B cell (primary cell): Measurements from ENCODE around the gene GMFB. TPM values are rescaled to one million over a fixed set of nuclear protein-coding genes. Genes with fewer than 3 reads are reported as not detected.

ENCODE experiments used
- ATAC-seq: fragments of 200-7000 bp; cut with Tn5 transposase; one replicate; pipeline ENCODE4 v1.10.0; 2021; ENCODE audit warnings: low read depth, mild to moderate bottlenecking, moderate number of reproducible peaks, moderate library complexity
- CTCF ChIA-PET: fragments of 350-600 bp; sonication (Branson Sonifier 250); formaldehyde crosslinking; loops from one replicate; lab custom pipeline; 2021; ENCODE audit warnings: antibody characterized with exemption, inconsistent platforms; lab: Charles Lee
- POLR2A ChIA-PET: fragments of 350-600 bp; sonication (Branson Sonifier 250); formaldehyde crosslinking; loops from one replicate; lab custom pipeline; 2021; ENCODE audit warnings: antibody characterized with exemption; lab: Charles Lee
- DNase-seq: peaks from one replicate; pipeline ENCODE4 v3.0.0; 2013
- H2AFZ ChIP-seq: 2 replicates; pipeline ENCODE4 v1.6.1; 2012; ENCODE audit warnings: mild to moderate bottlenecking, low read depth, low read length; ENCODE audit not compliant: insufficient read depth, poor library complexity, severe bottlenecking
- H3K27ac ChIP-seq, 2 donors: 1 replicate in 1 of 2; 2 replicates in 1 of 2; pipeline ENCODE4 v1.5.1; 2012 to 2013; ENCODE audit warnings: low read length in 2 of 2, mild to moderate bottlenecking in 2 of 2, moderate library complexity in 1 of 2
- H3K27me3 ChIP-seq, 4 experiments: fragments of 200-600 bp in 1 of 4; sonication (generic) in 1 of 4; replicated peaks in 1 of 4; 1 replicate in 2 of 4; 2 replicates in 2 of 4; pipeline versions ENCODE4 v1.6.1 to v1.7.0; 2013 to 2016; ENCODE audit warnings: low read length in 3 of 4, mild to moderate bottlenecking in 2 of 4, mixed read lengths in 1 of 4, moderate library complexity in 1 of 4; ENCODE audit not compliant: insufficient read depth in 4 of 4, control insufficient read depth in 3 of 4; ENCODE audit errors: control extremely low read depth in 1 of 4
- H3K36me3 ChIP-seq, 2 experiments: replicated peaks in 1 of 2; 1 replicate in 1 of 2; 2 replicates in 1 of 2; pipeline versions ENCODE4 v1.6.1 to v1.7.1; 2013; ENCODE audit warnings: low read length in 1 of 2; ENCODE audit not compliant: insufficient read depth in 2 of 2, control insufficient read depth in 1 of 2; ENCODE audit errors: control extremely low read depth in 1 of 2, extremely low read depth in 1 of 2
- H3K4me1 ChIP-seq, 2 donors: fragments of 200-600 bp in 1 of 2; sonication (generic) in 1 of 2; 1 replicate in 1 of 2; 2 replicates in 1 of 2; pipeline versions ENCODE4 v1.5.1 to v1.6.1; 2013 to 2017; ENCODE audit warnings: low read length in 2 of 2; ENCODE audit not compliant: control insufficient read depth in 2 of 2, insufficient read depth in 2 of 2
- H3K4me2 ChIP-seq: replicated peaks from 2 replicates; pipeline ENCODE3; 2012; ENCODE audit warnings: mild to moderate bottlenecking, low read depth, low read length; ENCODE audit not compliant: poor library complexity, severe bottlenecking
- H3K4me3 ChIP-seq, 5 experiments: fragments of 200-600 bp in 1 of 5; sonication (generic) in 1 of 5; 1 replicate in 3 of 5; 2 replicates in 2 of 5; pipeline versions ENCODE4 v1.5.1 to v1.7.0; 2011 to 2016; ENCODE audit warnings: low read length in 4 of 5, mild to moderate bottlenecking in 4 of 5, low read depth in 2 of 5, control low read depth in 1 of 5, moderate library complexity in 1 of 5; ENCODE audit not compliant: insufficient read depth in 1 of 5; ENCODE audit errors: control extremely low read depth in 1 of 5, extremely low read depth in 1 of 5
- H3K79me2 ChIP-seq: fragments of 200-600 bp; sonication (generic); one replicate; pipeline ENCODE4 v1.6.0; 2016; ENCODE audit warnings: low read length; ENCODE audit not compliant: control insufficient read depth, insufficient read depth
- H3K9ac ChIP-seq: fragments of 200-600 bp; sonication (generic); 2 replicates; pipeline ENCODE4 v1.6.1; 2017; ENCODE audit warnings: mild to moderate bottlenecking, low read length, moderate library complexity
- H3K9me3 ChIP-seq, 3 donors: one replicate each; pipeline versions ENCODE4 v1.6.1 to v1.7.1; 2013; ENCODE audit warnings: low read length in 2 of 3; ENCODE audit not compliant: control insufficient read depth in 2 of 3, insufficient read depth in 1 of 3; ENCODE audit errors: control extremely low read depth in 1 of 3
- H4K20me1 ChIP-seq: 2 replicates; pipeline ENCODE4 v1.6.0; 2012; ENCODE audit warnings: mild to moderate bottlenecking, low read length; ENCODE audit not compliant: insufficient read depth, control insufficient read depth, poor library complexity, severe bottlenecking
- H3K27ac Mint-ChIP-seq: one replicate; pipeline ENCODE4 v1.8.0; 2021; ENCODE audit warnings: mixed read lengths
- H3K27me3 Mint-ChIP-seq: one replicate; pipeline ENCODE4 v1.8.0; 2021; ENCODE audit warnings: mixed read lengths
- H3K4me1 Mint-ChIP-seq: one replicate; pipeline ENCODE4 v1.8.0; 2021; ENCODE audit warnings: mixed read lengths
- H3K4me3 Mint-ChIP-seq: one replicate; pipeline ENCODE4 v1.8.0; 2021; ENCODE audit warnings: mixed read lengths
- H3K9me3 Mint-ChIP-seq: one replicate; pipeline ENCODE4 v1.8.0; 2022; ENCODE audit warnings: mixed read lengths; ENCODE audit not compliant: insufficient read depth
- EZH2 ChIP-seq: IDR thresholded peaks from 2 replicates; pipeline ENCODE4 v1.6.1; 2012; ENCODE audit warnings: borderline replicate concordance, low read depth, mild to moderate bottlenecking, moderate library complexity, low read length; ENCODE audit not compliant: insufficient read depth, poor library complexity, severe bottlenecking
- WGBS: methylation state at CpG from one replicate; pipeline ENCODE4 v1.1.5; 2013; ENCODE audit warnings: missing lambda C conversion rate; ENCODE audit not compliant: insufficient coverage; 5-methylcytosine and 5-hydroxymethylcytosine counted together
- intact Hi-C: fragments of 100-400 bp; cut with micrococcal nuclease; formaldehyde crosslinking; loops from one replicate; pipeline ENCODE4 v1.10.0; 2022
- polyA plus RNA-seq: library from polyadenylated mRNA; depleted of rRNA; stranded (reverse); fragments of >200 nt; gene quantifications from 2 replicates; pipeline ENCODE4 v1.2.3, GENCODE V29; 2012
- total RNA-seq, 2 donors: library from RNA; stranded (reverse); fragments of 120-200 nt in 1 of 2; gene quantifications; 1 replicate in 1 of 2; 2 replicates in 1 of 2; pipeline versions ENCODE4 v1.2.3 to v1.2.4, GENCODE V29; 2013 to 2022
- TF ChIP-seq, protein P1 (sequence below): fragments of 200-600 bp; IDR thresholded peaks from one replicate; pipeline ENCODE4 v1.8.0; 2022; ENCODE audit warnings: antibody characterized with exemption, mild to moderate bottlenecking

Gene GMFB
- total and polyA plus RNA-seq, 2 donors (not counting 1 experiment from before 2014, with no cell fraction given), result 13.6 to 49.8 TPM

DNA sequence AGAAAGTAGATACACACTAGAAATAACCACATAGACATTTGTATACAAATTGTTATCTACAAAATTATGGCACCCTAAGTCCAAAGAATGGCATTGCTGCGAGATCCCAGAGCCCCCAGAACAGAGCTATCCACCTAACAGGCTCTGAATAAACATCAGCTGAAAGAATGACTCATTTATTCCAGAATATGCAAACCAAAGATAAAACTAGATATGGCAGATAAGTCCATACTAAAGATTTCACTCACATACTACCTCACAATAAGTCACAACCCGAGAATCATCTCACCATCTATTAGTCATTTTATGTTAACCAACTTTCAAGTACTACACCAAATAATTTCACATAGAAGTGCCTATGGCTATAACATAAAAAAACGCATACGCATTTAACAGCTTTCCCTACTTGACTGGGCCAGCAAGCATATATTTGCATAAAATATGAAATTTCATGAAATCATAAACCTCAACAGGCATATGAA, 53.2 kb downstream of the GMFB start:
- no peak for DNase-seq
- Histone ChIP-seq H3K4me1 (peaks cover 20 to 21% of the 10 kb centered on the region in 2 donors), H3K9me3 (no peaks in the 10 kb centered on the region), H3K36me3 (peaks cover 0 to 4% of the 10 kb centered on the region in 2 experiments), H3K27me3 (no peaks in the 10 kb centered on the region), H4K20me1 (peaks cover 14% of the 10 kb centered on the region), H3K9ac (no peak overlapping the region), H2AFZ (no peak overlapping the region), H3K79me2 (peaks cover 80% of the 10 kb centered on the region), H3K4me3 (no peak overlapping the region), H3K4me2 (peak overlapping the region; percentile 1), H3K27ac (no peak overlapping the region)
- whole genome bisulfite sequencing, result 83% methylated on average over 2 of the region's 4 CpGs
- peak overlapping the region; percentile 35 for H3K4me3 Mint-ChIP-seq
- CTCF ChIA-PET, result interaction anchor here (0.5 to 1.7 kb wide), 2 partner anchors 51 to 53 kb away, joined by 3 to 4 read pairs; partner anchors contain the start of gene GMFB
- H3K4me1 Mint-ChIP-seq, result peaks cover 60% of the 10 kb centered on the region
- intact Hi-C loops, result no loop called here
- H3K9me3 Mint-ChIP-seq, result no peaks in the 10 kb centered on the region
- H3K27ac Mint-ChIP-seq, result peak overlapping the region; percentile 54
- TF ChIP-seq, protein P1, sequence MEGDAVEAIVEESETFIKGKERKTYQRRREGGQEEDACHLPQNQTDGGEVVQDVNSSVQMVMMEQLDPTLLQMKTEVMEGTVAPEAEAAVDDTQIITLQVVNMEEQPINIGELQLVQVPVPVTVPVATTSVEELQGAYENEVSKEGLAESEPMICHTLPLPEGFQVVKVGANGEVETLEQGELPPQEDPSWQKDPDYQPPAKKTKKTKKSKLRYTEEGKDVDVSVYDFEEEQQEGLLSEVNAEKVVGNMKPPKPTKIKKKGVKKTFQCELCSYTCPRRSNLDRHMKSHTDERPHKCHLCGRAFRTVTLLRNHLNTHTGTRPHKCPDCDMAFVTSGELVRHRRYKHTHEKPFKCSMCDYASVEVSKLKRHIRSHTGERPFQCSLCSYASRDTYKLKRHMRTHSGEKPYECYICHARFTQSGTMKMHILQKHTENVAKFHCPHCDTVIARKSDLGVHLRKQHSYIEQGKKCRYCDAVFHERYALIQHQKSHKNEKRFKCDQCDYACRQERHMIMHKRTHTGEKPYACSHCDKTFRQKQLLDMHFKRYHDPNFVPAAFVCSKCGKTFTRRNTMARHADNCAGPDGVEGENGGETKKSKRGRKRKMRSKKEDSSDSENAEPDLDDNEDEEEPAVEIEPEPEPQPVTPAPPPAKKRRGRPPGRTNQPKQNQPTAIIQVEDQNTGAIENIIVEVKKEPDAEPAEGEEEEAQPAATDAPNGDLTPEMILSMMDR, result no peak
- POLR2A ChIA-PET, result interaction anchor here (0.5 kb wide), 1 partner anchor 20 kb away, joined by 7 read pairs; no protein-coding TSS in a partner anchor
- ATAC-seq, result peak; percentile 39
- H3K27me3 Mint-ChIP-seq, result no peaks in the 10 kb centered on the region

DNA sequence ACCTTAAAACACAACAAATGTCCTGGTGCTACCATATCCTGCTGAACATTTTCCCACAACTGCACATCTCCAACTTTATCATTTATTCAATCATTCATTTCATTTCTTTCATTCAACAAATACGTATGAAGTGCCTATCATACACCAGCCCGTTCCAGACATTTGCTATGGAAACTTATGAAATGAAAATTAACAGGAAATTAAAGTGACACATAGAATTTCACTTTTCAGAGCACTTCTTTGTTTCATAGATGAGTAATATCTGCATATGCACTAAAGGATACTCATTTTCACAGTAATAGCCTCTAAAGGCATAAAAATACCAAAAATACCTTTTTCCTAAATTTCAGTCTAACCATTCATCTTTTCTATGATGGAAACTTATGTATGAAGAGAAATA, 60.3 kb downstream of the GMFB start:
- no peak overlapping the region for H3K27ac Mint-ChIP-seq
- H3K27me3 Mint-ChIP-seq, result no peaks in the 10 kb centered on the region
- Histone ChIP-seq H3K36me3 (peaks cover 4 to 31% of the 10 kb centered on the region in 2 experiments), H3K4me2 (no peak overlapping the region), H3K4me1 (no peaks in the 10 kb centered on the region), H2AFZ (no peak overlapping the region), H3K9ac (no peak overlapping the region), H3K9me3 (no peaks in the 10 kb centered on the region), H3K4me3 (no peak overlapping the region), H3K27ac (no peak overlapping the region), H3K27me3 (no peaks in the 10 kb centered on the region), H3K79me2 (peaks cover 10% of the 10 kb centered on the region), H4K20me1 (no peaks in the 10 kb centered on the region)
- ATAC-seq, result no peak
- no peak for DNase-seq
- no peak overlapping the region for H3K4me3 Mint-ChIP-seq
- H3K9me3 Mint-ChIP-seq, result no peaks in the 10 kb centered on the region
- intact Hi-C loops, result no loop called here
- peaks cover 4% of the 10 kb centered on the region for H3K4me1 Mint-ChIP-seq
- WGBS, result no CpG with 5 or more reads among the region's 2 CpGs
- ChIA-PET POLR2A (no interaction called here), CTCF (interaction anchor here (1.0 to 1.2 kb wide), 2 partner anchors 8 to 9 kb away, joined by 3 to 4 read pairs; no protein-coding TSS in a partner anchor)
- no peak for TF ChIP-seq EZH2
- TF ChIP-seq, protein P1, result no peak
